SK-N-SH treated with all-trans-retinoic acid at 6 μM for 48 hours (cell line): Measurements from ENCODE around the gene KLHDC8B.

ENCODE experiments used
- ARNTL ChIP-seq: fragments of 450-650 bp; formaldehyde crosslinking; IDR thresholded peaks from 2 replicates; pipeline ENCODE4 v1.5.0; 2020; ENCODE audit warnings: low read depth, mild to moderate bottlenecking, moderate library complexity, borderline replicate concordance
- BACH2 ChIP-seq: fragments of 250-450 bp; sonication (Bioruptor Pico); IDR thresholded peaks from 2 replicates; pipeline ENCODE4 v1.9.0; 2021; ENCODE audit warnings: mild to moderate bottlenecking, borderline replicate concordance
- CREB5 ChIP-seq: fragments of 250-450 bp; sonication (Bioruptor Pico); IDR thresholded peaks from 2 replicates; pipeline ENCODE4 v1.5.1; 2020; ENCODE audit warnings: low read depth, mild to moderate bottlenecking, moderate library complexity
- ESRRG ChIP-seq: fragments of 250-450 bp; sonication (Bioruptor Pico); IDR thresholded peaks from 2 replicates; pipeline ENCODE4 v1.6.1; 2021; ENCODE audit warnings: mild to moderate bottlenecking
- GLIS3 ChIP-seq: fragments of 250-450 bp; sonication (Bioruptor Pico); IDR thresholded peaks from 2 replicates; pipeline ENCODE4 v1.5.0; 2020; ENCODE audit warnings: mild to moderate bottlenecking, moderate library complexity
- ISL1 ChIP-seq: fragments of 250-450 bp; sonication (Bioruptor Pico); IDR thresholded peaks from 2 replicates; pipeline ENCODE4 v2.1.2; 2022; ENCODE audit warnings: mild to moderate bottlenecking, moderate library complexity
- POU6F1 ChIP-seq: fragments of 250-450 bp; sonication (Bioruptor Pico); IDR thresholded peaks from 2 replicates; pipeline ENCODE4 v1.8.0; 2021; ENCODE audit warnings: low read depth, mild to moderate bottlenecking, moderate library complexity, borderline replicate concordance
- PPARA ChIP-seq: fragments of 250-450 bp; sonication (Bioruptor Pico); IDR thresholded peaks from 2 replicates; pipeline ENCODE4 v1.5.0; 2020; ENCODE audit warnings: mild to moderate bottlenecking, borderline replicate concordance
- SNAI2 ChIP-seq: fragments of 250-450 bp; sonication (Bioruptor Pico); IDR thresholded peaks from 2 replicates; pipeline ENCODE4 v1.5.0; 2020; ENCODE audit warnings: mild to moderate bottlenecking, moderate library complexity
- ZNF70 ChIP-seq: fragments of 450-650 bp; formaldehyde crosslinking; IDR thresholded peaks from 2 replicates; pipeline ENCODE4 v1.5.0; 2020; ENCODE audit warnings: mild to moderate bottlenecking, moderate library complexity
- ZNF8 ChIP-seq: fragments of 450-650 bp; formaldehyde crosslinking; IDR thresholded peaks from 2 replicates; pipeline ENCODE4 v1.5.0; 2020; ENCODE audit warnings: mild to moderate bottlenecking, moderate library complexity

DNA sequence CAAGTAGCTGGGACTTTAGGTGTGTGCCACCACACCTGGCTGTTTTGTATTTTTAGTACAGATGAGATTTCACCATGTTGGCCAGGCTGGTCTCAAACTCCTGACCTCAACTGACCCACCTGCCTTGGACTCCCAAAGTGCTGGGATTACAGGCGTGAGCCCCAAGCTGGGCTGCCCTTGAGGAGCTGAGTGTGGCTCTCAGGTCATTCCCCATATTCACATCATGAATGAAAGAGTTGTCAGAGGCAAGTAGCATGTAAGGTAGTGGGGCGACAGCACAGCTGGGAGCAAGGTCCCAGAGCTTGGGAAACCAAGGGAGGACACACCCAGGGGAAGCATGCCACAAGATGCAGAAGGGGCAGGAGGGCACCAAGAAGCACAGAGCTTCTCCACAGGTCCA is 10.2 kb upstream of the KLHDC8B start:
- TF ChIP-seq POU6F1 (CRISPR knock-in tag) (no peak), ESRRG (no peak), PPARA (CRISPR knock-in tag) (no peak), BACH2 (CRISPR knock-in tag) (no peak), ZNF70 (CRISPR knock-in tag) (no peak), ISL1 (no peak), CREB5 (CRISPR knock-in tag) (no peak), ZNF8 (CRISPR knock-in tag) (no peak), GLIS3 (no peak), SNAI2 (CRISPR knock-in tag) (no peak), ARNTL (no peak)
